Measurements from ENCODE around the gene CAMTA1.

The CAMTA1 gene

DNA sequence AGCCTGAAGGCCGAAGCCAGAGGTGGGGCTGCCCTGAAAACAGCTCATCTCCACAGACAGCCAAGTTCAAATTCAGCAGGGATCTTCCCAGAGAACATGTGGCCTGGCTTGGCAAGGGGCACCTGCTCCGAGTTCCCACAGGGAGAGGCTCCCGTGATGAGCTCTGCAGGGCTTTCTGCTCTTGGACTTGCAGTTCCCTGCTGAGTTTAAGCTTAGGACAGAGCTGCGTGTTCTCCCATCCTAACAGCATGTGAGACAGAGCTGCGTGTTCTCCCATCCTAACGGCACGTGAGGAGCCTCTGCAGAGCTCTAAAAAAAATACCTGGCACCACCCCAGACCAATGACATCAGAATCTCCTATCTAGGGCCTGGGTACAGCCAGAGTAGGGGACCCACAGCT lies 872.8 kb downstream of the CAMTA1 start:
- in situ Hi-C loops (cut with HindIII; ENCODE audit: low pct_ligation_motif_present, low pct_unique_long_range_greater_than_20kb, low sequenced_read_pairs) = no loop called here
- DNase-seq = no peak

DNA sequence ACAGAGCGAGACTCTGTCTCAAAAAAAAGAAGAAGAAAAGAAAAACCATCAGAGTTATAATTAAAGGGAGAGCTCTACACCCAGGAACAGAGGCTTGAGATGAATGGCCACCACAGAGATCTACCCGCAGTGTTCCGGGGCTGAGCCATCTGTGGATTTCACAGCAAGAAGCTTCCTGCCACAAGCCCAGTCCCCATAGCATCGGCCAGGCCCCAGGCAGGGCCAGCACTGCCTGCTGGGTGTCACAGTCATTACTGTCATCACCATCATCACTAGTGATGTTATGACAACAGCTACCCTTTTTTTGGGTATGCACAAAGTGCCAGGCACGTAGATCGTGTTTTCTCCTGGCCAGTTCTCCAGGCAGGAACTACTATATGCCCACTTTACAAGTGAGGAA lies 874.3 kb downstream of the CAMTA1 start:
- in situ Hi-C loops (cut with HindIII; ENCODE audit: low pct_ligation_motif_present, low pct_unique_long_range_greater_than_20kb, low sequenced_read_pairs) = no loop called here
- no peak for DNase-seq

DNA sequence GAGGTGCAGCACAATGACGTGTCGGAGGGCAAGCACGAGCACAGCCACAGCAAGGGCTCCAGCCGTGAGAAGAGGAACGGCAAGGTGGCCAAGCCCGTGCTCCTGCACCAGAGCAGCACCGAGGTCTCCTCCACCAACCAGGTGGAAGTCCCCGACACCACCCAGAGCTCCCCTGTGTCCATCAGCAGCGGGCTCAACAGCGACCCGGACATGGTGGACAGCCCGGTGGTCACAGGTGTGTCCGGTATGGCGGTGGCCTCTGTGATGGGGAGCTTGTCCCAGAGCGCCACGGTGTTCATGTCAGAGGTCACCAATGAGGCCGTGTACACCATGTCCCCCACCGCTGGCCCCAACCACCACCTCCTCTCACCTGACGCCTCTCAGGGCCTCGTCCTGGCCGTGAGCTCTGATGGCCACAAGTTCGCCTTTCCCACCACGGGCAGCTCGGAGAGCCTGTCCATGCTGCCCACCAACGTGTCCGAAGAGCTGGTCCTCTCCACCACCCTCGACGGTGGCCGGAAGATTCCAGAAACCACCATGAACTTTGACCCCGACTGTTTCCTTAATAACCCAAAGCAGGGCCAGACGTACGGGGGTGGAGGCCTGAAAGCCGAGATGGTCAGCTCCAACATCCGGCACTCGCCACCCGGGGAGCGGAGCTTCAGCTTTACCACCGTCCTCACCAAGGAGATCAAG lies 878.3 kb downstream of the CAMTA1 start:
- DNase-seq = no peak
- in situ Hi-C loops (cut with HindIII; ENCODE audit: low pct_ligation_motif_present, low pct_unique_long_range_greater_than_20kb, low sequenced_read_pairs) = no loop called here

DNA sequence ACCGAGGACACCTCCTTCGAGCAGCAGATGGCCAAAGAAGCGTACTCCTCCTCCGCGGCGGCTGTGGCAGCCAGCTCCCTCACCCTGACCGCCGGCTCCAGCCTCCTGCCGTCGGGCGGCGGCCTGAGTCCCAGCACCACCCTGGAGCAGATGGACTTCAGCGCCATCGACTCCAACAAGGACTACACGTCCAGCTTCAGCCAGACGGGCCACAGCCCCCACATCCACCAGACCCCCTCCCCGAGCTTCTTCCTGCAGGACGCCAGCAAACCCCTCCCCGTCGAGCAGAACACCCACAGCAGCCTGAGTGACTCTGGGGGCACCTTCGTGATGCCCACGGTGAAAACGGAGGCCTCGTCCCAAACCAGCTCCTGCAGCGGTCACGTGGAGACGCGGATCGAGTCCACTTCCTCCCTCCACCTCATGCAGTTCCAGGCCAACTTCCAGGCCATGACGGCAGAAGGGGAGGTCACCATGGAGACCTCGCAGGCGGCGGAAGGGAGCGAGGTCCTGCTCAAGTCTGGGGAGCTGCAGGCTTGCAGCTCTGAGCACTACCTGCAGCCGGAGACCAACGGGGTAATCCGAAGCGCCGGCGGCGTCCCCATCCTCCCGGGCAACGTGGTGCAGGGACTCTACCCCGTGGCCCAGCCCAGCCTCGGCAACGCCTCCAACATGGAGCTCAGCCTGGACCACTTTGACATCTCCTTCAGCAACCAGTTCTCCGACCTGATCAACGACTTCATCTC lies 879.1 kb downstream of the CAMTA1 start:
- no peak for DNase-seq
- in situ Hi-C loops (cut with HindIII; ENCODE audit: low pct_ligation_motif_present, low pct_unique_long_range_greater_than_20kb, low sequenced_read_pairs) = no loop called here

DNA sequence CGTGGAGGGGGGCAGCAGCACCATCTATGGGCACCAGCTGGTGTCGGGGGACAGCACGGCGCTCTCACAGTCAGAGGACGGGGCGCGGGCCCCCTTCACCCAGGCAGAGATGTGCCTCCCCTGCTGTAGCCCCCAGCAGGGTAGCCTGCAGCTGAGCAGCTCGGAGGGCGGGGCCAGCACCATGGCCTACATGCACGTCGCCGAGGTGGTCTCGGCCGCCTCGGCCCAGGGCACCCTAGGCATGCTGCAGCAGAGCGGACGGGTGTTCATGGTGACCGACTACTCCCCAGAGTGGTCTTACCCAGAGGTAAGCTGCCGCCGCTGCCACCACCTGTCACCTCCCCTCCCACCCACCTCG lies 879.6 kb downstream of the CAMTA1 start:
- in situ Hi-C loops (cut with HindIII; ENCODE audit: low pct_ligation_motif_present, low pct_unique_long_range_greater_than_20kb, low sequenced_read_pairs) = no loop called here
- DNase-seq = no peak

DNA sequence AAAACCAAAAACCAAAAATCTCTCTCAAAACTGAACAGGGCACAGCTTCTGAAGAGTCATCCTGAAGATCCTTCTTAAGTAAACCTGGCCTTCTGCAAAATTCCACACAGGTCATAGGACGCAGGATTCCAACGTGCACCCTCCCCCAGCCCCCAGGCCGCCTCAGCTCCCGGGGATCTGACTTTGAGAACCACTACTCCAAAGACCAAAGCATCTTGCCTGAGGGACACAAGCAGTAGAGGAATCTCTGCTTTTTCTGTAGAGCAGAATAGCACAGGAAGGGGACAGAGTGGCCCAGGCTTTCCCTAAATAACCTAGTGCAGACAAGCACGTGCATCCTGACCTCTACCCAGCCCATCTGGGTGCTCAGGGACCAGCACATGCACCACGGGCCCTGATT lies 881.0 kb downstream of the CAMTA1 start:
- no peak for DNase-seq
- in situ Hi-C loops (cut with HindIII; ENCODE audit: low pct_ligation_motif_present, low pct_unique_long_range_greater_than_20kb, low sequenced_read_pairs) = no loop called here

DNA sequence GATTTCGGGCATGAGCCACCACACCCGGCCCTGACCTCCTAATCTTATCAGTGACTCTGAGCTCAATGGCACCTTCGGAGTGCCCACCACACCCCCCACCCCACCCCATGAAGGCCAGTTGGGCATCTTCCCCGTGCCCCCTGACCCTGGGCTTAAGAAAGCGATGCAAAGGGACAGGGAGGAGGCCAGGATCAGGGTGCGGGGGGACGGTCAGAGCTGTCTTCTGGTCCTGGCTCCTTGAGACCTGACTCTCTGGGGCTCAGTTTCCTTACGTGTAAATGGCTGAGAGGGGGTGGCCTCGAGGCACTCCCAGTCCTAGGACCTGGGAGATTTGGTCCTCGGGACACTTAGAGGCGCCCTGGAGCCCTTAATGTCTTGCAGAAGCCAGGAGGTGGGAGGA lies 881.9 kb downstream of the CAMTA1 start:
- DNase-seq = no peak
- in situ Hi-C loops (cut with HindIII; ENCODE audit: low pct_ligation_motif_present, low pct_unique_long_range_greater_than_20kb, low sequenced_read_pairs) = no loop called here

DNA sequence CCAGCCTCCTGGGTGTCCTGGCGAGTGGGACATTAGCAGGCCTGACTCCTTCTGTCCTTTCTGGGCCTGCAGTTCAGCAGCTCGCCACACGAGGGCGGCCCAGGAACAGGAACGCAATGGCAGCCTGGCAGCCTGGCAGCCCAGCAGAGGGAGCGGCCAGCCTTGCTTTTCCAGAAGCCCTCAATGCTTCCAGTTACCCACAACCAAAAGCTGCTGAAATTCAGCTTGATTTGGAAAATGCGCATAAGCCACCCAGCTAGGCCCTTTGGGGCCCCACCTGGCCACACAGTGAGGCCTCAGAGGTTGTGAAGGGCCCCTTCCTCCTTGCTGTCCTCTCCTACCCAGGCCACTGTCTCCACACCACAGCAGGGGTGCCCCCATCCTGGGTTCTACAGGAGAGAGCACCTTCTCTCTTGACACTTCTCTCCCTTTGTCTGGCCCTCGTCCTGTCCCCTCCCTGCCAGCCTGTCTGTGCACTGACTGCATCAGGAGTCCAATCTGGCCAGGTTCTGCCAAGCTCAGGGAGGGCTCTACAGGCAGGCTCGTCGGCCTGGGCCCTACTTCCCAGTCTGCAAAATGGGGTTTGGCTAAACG lies 882.5 kb downstream of the CAMTA1 start:
- DNase-seq = peak; percentile 74
- in situ Hi-C loops (cut with HindIII; ENCODE audit: low pct_ligation_motif_present, low pct_unique_long_range_greater_than_20kb, low sequenced_read_pairs) = no loop called here

DNA sequence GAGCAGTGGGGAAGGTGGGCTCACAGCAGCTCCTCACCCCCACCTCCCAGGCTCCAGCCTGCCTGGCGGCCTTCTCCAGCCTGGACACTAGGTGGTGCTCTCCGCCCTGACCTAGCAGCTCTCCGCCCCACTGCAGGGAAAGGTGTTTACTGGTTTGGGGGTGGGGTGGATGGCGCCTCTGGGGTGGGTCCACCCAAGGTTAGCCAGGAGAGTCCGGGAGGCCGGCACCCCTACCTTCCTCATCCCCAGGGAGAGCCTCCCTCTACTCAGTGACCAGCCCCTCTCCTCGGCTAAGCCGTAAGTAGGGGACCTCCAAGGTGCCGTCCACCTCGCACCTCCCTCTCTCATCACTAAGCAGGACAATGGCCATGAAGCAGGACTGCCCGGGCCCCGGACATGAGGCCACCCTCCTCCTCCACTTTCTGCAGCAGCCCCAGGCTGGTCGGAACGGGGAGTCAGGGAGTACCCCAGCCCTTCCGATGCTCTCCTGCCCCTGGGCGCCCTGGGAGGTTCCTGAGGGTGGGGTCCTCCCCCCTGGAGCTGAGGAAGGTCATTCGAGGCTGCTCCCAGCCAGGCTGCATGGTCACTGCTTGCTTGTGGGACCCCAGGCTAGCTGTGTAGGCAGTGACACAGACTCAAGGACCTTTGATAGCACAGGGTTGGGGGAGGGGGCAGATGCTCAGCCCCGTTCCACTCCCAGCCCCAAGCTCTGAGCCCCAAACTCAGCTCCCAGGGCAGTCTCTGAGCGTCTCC lies 884.5 kb downstream of the CAMTA1 start:
- in situ Hi-C loops (cut with HindIII; ENCODE audit: low pct_ligation_motif_present, low pct_unique_long_range_greater_than_20kb, low sequenced_read_pairs) = no loop called here
- peak; percentile 49 for DNase-seq

DNA sequence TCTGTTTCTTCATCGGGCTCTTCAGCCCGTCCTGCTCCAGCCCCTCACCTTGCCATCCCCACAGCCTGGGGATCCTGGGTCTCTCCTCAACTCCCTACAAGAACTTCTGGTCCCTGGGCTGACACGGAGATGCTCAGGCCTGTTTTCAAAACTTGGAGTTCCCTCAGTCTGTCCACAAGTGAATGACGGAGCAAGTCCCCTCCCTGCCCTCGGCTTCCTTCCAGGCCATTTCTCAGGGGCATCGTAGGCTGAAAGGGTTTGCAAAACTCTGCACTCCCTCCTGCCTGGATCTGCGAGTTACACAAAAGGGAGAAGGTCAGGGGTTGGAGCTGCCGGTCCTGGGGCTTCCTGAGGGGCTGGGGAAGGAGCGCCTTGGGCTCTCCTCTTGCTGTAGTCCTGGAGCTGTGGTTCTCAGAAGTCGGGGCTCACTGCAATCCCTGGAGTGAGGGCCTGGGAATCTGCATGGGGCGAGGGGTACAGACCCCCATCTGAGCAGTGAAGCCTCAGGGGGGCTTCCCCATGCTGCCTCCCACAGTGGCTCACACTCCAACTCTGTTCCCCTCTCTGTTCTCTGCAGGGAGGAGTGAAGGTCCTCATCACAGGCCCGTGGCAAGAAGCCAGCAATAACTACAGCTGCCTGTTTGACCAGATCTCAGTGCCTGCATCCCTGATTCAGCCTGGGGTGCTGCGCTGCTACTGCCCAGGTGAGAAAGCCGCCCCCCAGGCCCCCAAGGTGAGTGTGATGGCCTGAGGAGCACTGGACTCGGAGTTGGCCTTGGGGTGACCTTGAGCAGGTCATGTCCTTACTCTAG lies 885.3 kb downstream of the CAMTA1 start:
- DNase-seq = no peak
- in situ Hi-C loops (cut with HindIII; ENCODE audit: low pct_ligation_motif_present, low pct_unique_long_range_greater_than_20kb, low sequenced_read_pairs) = no loop called here

DNA sequence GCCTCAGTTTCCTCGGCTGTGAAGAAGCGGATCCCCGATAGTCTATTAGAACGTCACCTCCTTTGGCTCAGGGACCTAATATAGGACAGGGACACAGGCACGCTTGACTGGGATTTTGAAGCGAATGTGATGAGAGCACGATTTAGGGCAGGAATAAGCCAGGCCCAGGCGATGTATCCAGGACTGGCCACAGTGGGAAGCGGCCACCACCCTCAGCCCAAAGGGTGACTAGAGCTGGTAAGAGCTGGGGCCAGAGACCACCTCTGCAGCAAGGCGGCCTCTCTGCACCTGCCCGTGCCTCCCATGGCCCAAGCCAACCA lies 885.9 kb downstream of the CAMTA1 start:
- in situ Hi-C loops (cut with HindIII; ENCODE audit: low pct_ligation_motif_present, low pct_unique_long_range_greater_than_20kb, low sequenced_read_pairs) = no loop called here
- no peak for DNase-seq

DNA sequence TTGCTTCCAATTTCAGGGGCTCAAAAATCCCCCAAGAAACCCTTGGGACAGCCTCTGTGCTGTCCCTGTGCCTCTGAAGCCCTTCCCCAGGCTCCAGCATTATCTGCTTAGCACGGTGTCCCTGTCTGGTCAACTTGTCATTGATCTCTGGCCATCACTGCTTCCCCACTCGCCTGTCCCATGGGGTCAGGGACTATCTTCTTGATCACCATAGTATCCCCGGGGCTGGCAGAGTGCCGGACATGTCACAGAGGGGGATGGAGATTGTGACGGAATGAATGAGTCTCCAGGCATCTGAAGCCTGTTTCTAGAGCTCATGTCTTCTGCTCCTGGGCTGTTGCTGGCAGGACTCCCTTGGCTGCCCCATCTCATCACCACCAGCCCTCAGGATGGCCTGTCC lies 886.4 kb downstream of the CAMTA1 start:
- DNase-seq = no peak
- in situ Hi-C loops (cut with HindIII; ENCODE audit: low pct_ligation_motif_present, low pct_unique_long_range_greater_than_20kb, low sequenced_read_pairs) = no loop called here

DNA sequence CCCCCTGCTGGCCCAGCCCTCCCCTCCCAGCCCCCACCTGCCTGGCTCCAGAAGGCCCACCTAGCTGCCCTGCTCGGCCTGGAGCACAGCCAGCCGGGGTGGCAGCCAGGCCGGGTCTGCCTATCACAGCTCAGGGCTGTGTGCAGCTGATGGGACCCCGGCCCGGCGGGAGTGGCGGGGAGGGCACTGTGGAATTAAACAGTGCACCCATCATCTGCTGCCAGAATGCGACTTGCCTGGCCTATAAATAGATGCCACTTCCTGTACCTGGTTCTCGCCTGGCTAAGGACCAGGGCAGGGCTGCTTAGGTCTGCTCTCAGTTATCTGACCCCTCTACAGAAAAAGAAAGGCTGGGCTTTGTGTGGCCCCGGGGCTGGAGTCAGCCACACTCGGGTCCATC lies 887.6 kb downstream of the CAMTA1 start:
- in situ Hi-C loops (cut with HindIII; ENCODE audit: low pct_ligation_motif_present, low pct_unique_long_range_greater_than_20kb, low sequenced_read_pairs) = no loop called here
- no peak for DNase-seq

DNA sequence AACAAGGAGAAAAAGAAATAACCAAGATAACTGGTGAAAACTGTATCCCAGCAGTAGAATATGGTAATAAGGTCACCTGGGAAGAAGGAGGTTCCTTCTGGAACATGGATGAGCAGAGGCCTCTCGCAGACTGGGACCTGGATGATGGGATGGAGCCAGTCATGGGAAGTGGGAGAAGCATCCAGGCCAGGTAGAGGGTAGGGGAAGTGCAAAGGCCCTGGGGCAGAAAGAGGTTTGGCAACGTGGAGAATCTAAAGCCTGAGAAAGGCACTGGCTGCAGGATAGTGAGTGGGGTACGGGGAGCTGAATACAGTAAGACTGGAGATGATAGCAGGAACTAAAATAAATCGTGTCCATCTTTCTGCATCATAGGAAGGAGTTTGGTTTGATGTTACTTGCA lies 889.7 kb downstream of the CAMTA1 start:
- in situ Hi-C loops (cut with HindIII; ENCODE audit: low pct_ligation_motif_present, low pct_unique_long_range_greater_than_20kb, low sequenced_read_pairs) = no loop called here

DNA sequence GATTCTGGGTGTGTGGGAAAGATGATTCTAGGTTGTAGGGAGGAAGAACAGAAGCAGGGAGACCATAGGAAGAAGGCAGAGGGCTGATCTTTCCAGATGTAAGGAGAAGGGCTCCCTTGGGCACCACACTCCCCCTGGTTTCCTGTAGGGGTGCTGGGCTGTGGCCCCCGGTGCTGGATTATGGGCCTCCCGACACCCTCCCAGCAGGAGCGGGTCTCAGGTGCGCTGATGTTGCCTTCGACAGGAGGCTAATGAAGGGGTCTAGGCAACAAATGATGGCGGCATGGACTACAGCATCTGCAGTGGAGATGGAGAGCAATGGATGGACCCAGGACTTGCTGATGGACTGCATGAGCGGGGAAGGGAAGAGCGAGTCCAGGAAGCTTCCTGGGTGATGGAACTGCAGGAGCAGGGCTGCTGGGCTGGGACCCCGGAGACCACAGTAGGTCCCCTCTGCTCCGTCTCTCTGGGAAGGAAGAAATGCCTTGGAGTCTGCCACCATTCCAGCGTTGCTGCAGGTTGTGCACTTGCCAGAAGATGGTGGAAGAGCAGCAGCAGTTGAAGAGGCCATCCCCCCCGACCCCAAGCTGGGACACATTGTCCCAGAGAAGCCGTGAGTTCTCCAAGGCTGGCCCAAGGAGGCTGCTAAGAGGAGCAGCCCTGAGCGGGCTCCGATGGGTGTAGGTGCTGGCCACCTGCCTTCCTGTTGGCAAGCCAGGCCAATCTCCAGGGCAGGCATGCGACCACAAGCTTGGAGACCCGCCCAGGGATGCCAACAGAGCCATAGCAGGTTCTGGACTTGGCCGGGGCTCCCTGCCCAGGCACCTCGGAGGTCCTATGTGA lies 890.4 kb downstream of the CAMTA1 start:
- in situ Hi-C loops (cut with HindIII; ENCODE audit: low pct_ligation_motif_present, low pct_unique_long_range_greater_than_20kb, low sequenced_read_pairs) = no loop called here
- no peak for DNase-seq

More for the DNA sequence above, 889.7 kb downstream of the CAMTA1 start:
- no peak for DNase-seq

DNA sequence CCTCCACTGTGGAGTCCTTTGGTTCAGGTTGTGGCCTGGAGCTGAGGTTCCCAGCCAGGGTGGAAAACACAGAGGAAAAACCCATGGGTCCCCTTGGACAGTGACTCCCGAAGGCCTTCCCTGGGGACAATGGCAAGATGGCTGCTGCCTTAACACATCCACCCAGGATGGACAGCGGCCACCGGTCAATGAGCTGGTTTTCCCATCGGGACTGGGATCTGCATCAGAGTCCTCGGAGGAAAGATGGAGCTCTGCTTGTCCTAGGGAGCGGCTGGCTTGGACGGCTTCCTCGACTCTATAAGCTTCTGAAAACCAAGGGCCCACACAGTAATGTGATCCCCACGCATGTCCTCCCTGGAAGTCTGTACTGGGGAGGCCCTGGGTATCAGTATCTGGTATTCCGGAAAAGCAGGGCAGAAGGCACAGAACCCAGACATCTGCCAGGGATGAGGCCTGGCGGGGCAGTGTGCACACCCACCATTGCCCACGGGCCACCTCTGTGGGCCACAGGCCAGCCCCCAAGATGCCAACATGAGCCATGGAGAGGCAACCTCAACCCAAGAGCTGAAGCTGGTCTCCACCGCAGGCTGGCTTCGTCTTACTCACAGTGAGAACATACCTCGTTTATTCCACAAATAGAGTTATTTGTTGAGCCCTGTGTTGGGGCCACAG lies 891.2 kb downstream of the CAMTA1 start:
- DNase-seq = no peak
- in situ Hi-C loops (cut with HindIII; ENCODE audit: low pct_ligation_motif_present, low pct_unique_long_range_greater_than_20kb, low sequenced_read_pairs) = no loop called here

DNA sequence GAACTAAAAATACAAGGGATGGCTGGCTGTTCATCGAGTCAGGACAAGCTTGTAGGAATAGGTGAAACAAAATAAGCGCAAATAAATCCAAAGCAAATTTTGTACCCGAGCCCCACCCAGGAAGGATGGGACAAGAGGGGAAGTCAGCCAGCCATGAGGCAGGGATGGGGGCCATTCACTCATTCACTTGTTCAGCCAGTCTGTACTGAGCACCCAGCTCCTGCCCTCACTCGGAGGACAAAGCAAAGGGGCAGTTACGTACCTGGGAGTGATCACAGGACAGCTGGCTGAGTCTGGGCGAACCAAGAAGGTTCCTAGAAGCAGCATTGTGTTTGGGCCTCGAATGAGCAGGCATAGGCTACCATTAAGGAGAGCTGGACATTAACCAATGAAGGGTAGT lies 891.9 kb downstream of the CAMTA1 start:
- no peak for DNase-seq
- in situ Hi-C loops (cut with HindIII; ENCODE audit: low pct_ligation_motif_present, low pct_unique_long_range_greater_than_20kb, low sequenced_read_pairs) = no loop called here
